ENCODE measurements around the gene KCNH3. TPM values are rescaled to one million over a fixed set of nuclear protein-coding genes. Genes with fewer than 3 reads are reported as not detected.

The KCNH3 gene
- total and polyA plus RNA-seq, 2 experiments from 2014 or later: 0.21 to 0.52 TPM

- Mint-ChIP-seq H3K4me3 (no peak overlapping the region), H3K36me3 (ENCODE audit: low read depth) (peaks cover 15% of the 10 kb centered on the region; the same call in 2 of the 3 replicates), H3K9me3 (no peaks in the 10 kb centered on the region), H3K27me3 (ENCODE audit: insufficient read depth, low read depth, poor library complexity) (peaks cover 2% of the 10 kb centered on the region), H3K4me1 (no peaks in the 10 kb centered on the region), H3K27ac (no peak overlapping the region)
- Histone ChIP-seq H2AFZ (no peak overlapping the region), H3K9me2 (ENCODE audit: insufficient read depth) (no peaks in the 10 kb centered on the region), H3K27ac (ENCODE audit: low read depth) (no peak overlapping the region), H3K4me3 (no peak overlapping the region), H3F3A (replicated peaks; ENCODE audit: low read depth) (no peaks in the 10 kb centered on the region), H4K20me1 (replicated peaks; ENCODE audit: insufficient read depth) (no peaks in the 10 kb centered on the region), H3K36me3 (ENCODE audit: insufficient read depth) (no peaks in the 10 kb centered on the region; the same call in 1 of the 2 replicates), H3K4me2 (no peak overlapping the region), H3K79me2 (replicated peaks; ENCODE audit: insufficient read depth) (no peaks in the 10 kb centered on the region), H3K27me3 (ENCODE audit: insufficient read depth) (no peaks in the 10 kb centered on the region), H3K4me1 (ENCODE audit: insufficient read depth) (no peaks in the 10 kb centered on the region)
- DNase-seq (ENCODE audit: low spot score): no peak
- no peak for TF ChIP-seq ZNF462 (CRISPR knock-in tag; IDR thresholded peaks at IDR 0.05)
- TF ChIP-seq NANOG (IDR thresholded peaks at IDR 0.05; ENCODE audit: borderline replicate concordance): no peak
- TF ChIP-seq CTCF (conservative IDR thresholded peaks at IDR 0.05; ENCODE audit: low read depth in 2 of 2): no peak
- no peak for TF ChIP-seq REST (IDR thresholded peaks at IDR 0.05; ENCODE audit: unreplicated experiment)
- TF ChIP-seq STAT1 (IDR thresholded peaks at IDR 0.05; ENCODE audit: unreplicated experiment): no peak
- no peak for TF ChIP-seq EZH2 (IDR thresholded peaks at IDR 0.05; ENCODE audit: low read depth, unreplicated experiment)
- TF ChIP-seq EZH2phosphoT487 (IDR thresholded peaks at IDR 0.05; ENCODE audit: unreplicated experiment): no peak
- no peak for TF ChIP-seq ETS1 (IDR thresholded peaks at IDR 0.05)
- TF ChIP-seq JUNB (IDR thresholded peaks at IDR 0.05; ENCODE audit: unreplicated experiment): no peak
- TF ChIP-seq CREB1 (CRISPR knock-in tag; IDR thresholded peaks at IDR 0.05; ENCODE audit: low read depth): no peak
- TF ChIP-seq ZNF114 (CRISPR knock-in tag; IDR thresholded peaks at IDR 0.05): no peak
- TF ChIP-seq POLR2AphosphoS5 (IDR thresholded peaks at IDR 0.05; ENCODE audit: low read depth): no peak
- TF ChIP-seq ZNF331 (CRISPR knock-in tag; IDR thresholded peaks at IDR 0.05; ENCODE audit: low read depth): no peak
- no peak for ATAC-seq
Measured at GRCh38 chr12:49505672-49506071, 33.2 kb upstream of the KCNH3 start.

Measured in GM23338 (cell line).